ENCODE results near the gene PLXNA2. TPM values are rescaled to one million over a fixed set of nuclear protein-coding genes. Genes with fewer than 3 reads are reported as not detected.

PLXNA2 gene
- total and polyA plus RNA-seq, 2 donors (not counting 1 experiment from before 2014, with no cell fraction given) = 0.31 to 1.2 TPM

DNA sequence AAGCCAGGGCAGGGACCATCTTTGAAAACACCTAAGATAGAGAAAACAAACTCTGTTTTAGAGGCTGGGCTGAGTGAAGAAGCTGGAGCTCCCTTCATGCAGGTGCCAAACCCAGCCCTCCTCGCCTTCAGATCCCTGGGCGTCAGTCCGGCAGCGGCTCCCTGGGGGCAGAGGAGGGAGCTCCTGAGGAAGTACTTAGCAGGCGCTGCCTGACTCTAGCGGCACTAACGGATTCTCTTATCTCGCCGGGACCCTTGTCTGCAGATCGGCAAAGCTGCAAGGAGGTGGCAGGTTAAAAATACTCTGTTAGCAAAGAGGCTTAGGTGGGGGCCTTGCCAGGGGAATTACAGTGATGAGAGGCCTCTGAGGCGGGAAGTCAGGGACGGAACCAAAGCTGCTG, 79.6 kb downstream of the PLXNA2 start:
- no peak overlapping the region for H2AFZ ChIP-seq (ENCODE audit: insufficient read depth, low read depth, low read length, poor library complexity, severe bottlenecking)
- WGBS (ENCODE audit: insufficient coverage) = 15% methylated on average over 11 of the region's 12 CpGs
- peaks cover 33% of the 10 kb centered on the region for H3K27me3 Mint-ChIP-seq

DNA sequence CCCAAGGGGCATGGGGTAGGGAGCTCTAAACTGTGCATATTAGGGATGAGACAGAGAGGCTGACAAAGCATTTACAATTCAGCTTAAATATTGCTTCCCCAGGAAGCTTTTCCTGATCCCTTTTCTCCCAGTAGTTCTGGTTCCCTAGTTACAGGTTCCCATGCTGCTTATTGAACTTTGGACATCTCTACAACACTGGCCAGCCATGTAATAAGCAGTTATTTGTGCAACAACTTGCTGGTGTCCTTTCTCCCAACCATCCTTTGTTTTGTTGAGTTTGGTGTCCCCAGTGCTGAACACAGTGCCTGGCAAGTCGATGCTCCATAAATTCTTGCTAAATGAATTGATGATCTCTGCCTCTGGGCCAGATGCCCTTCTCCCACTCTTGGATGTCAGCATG, 80.6 kb downstream of the PLXNA2 start:
- WGBS (ENCODE audit: insufficient coverage) = no CpG with 5 or more reads among the region's 1 CpG
- Histone ChIP-seq H2AFZ (ENCODE audit: insufficient read depth, low read depth, low read length, poor library complexity, severe bottlenecking) (no peak overlapping the region), H3K4me2 (replicated peaks; ENCODE audit: low read depth, low read length, poor library complexity, severe bottlenecking) (no peak overlapping the region), H3K27me3 (replicated peaks in 1 of 4; ENCODE audit: control extremely low read depth in 1 of 4, control insufficient read depth in 3 of 4, insufficient read depth in 4 of 4, low read length in 3 of 4) (no peaks in the 10 kb centered on the region), H3K36me3 (replicated peaks in 1 of 2; ENCODE audit: control extremely low read depth in 1 of 2, control insufficient read depth in 1 of 2, extremely low read depth in 1 of 2, insufficient read depth in 2 of 2, low read length in 1 of 2) (no peaks in the 10 kb centered on the region), H3K79me2 (ENCODE audit: control insufficient read depth, insufficient read depth, low read length) (no peaks in the 10 kb centered on the region), H4K20me1 (ENCODE audit: control insufficient read depth, insufficient read depth, low read length, poor library complexity, severe bottlenecking) (no peaks in the 10 kb centered on the region), H3K27ac (ENCODE audit: low read length in 2 of 2) (no peak overlapping the region), H3K9ac (ENCODE audit: low read length) (no peak overlapping the region), H3K9me3 (ENCODE audit: control extremely low read depth in 1 of 3, control insufficient read depth in 2 of 3, insufficient read depth in 1 of 3, low read length in 2 of 3) (no peaks in the 10 kb centered on the region), H3K4me3 (ENCODE audit: control extremely low read depth in 1 of 5, extremely low read depth in 1 of 5, insufficient read depth in 1 of 5, low read depth in 2 of 5, low read length in 4 of 5) (no peak overlapping the region), H3K4me1 (ENCODE audit: control insufficient read depth in 2 of 2, insufficient read depth in 2 of 2, low read length in 2 of 2) (no peaks in the 10 kb centered on the region)
- CTCF ChIA-PET = no interaction called here
- TF ChIP-seq, protein P1, sequence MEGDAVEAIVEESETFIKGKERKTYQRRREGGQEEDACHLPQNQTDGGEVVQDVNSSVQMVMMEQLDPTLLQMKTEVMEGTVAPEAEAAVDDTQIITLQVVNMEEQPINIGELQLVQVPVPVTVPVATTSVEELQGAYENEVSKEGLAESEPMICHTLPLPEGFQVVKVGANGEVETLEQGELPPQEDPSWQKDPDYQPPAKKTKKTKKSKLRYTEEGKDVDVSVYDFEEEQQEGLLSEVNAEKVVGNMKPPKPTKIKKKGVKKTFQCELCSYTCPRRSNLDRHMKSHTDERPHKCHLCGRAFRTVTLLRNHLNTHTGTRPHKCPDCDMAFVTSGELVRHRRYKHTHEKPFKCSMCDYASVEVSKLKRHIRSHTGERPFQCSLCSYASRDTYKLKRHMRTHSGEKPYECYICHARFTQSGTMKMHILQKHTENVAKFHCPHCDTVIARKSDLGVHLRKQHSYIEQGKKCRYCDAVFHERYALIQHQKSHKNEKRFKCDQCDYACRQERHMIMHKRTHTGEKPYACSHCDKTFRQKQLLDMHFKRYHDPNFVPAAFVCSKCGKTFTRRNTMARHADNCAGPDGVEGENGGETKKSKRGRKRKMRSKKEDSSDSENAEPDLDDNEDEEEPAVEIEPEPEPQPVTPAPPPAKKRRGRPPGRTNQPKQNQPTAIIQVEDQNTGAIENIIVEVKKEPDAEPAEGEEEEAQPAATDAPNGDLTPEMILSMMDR (IDR thresholded peaks at IDR 0.05) = no peak
- TF ChIP-seq EZH2 (IDR thresholded peaks at IDR 0.05; ENCODE audit: borderline replicate concordance, insufficient read depth, low read depth, low read length, poor library complexity, severe bottlenecking) = no peak
- Mint-ChIP-seq H3K4me1 (peaks cover 3% of the 10 kb centered on the region), H3K9me3 (ENCODE audit: insufficient read depth) (no peaks in the 10 kb centered on the region), H3K27ac (no peak overlapping the region), H3K27me3 (peaks cover 36% of the 10 kb centered on the region), H3K4me3 (no peak overlapping the region)
- DNase-seq (no peak), ATAC-seq (ENCODE audit: low read depth) (no peak)
- POLR2A ChIA-PET = no interaction called here
- intact Hi-C loops (cut with micrococcal nuclease) = no loop called here

More for the DNA sequence above, 79.6 kb downstream of the PLXNA2 start:
- peaks cover 3% of the 10 kb centered on the region for H3K4me1 Mint-ChIP-seq
- H3K9me3 ChIP-seq (ENCODE audit: control extremely low read depth in 1 of 3, control insufficient read depth in 2 of 3, insufficient read depth in 1 of 3, low read length in 2 of 3) = no peaks in the 10 kb centered on the region
- H3K4me2 ChIP-seq (replicated peaks; ENCODE audit: low read depth, low read length, poor library complexity, severe bottlenecking) = no peak overlapping the region
- no peaks in the 10 kb centered on the region for H3K4me1 ChIP-seq (ENCODE audit: control insufficient read depth in 2 of 2, insufficient read depth in 2 of 2, low read length in 2 of 2)
- H3K4me3 Mint-ChIP-seq = no peak overlapping the region
- H3K27ac ChIP-seq (ENCODE audit: low read length in 2 of 2) = no peak overlapping the region
- DNase-seq (no peak), ATAC-seq (ENCODE audit: low read depth) (no peak)
- H3K79me2 ChIP-seq (ENCODE audit: control insufficient read depth, insufficient read depth, low read length) = no peaks in the 10 kb centered on the region
- no peaks in the 10 kb centered on the region for H3K9me3 Mint-ChIP-seq (ENCODE audit: insufficient read depth)
- POLR2A ChIA-PET = no interaction called here
- H3K4me3 ChIP-seq (ENCODE audit: control extremely low read depth in 1 of 5, extremely low read depth in 1 of 5, insufficient read depth in 1 of 5, low read depth in 2 of 5, low read length in 4 of 5) = no peak overlapping the region
- H4K20me1 ChIP-seq (ENCODE audit: control insufficient read depth, insufficient read depth, low read length, poor library complexity, severe bottlenecking) = no peaks in the 10 kb centered on the region
- no peak overlapping the region for H3K27ac Mint-ChIP-seq
- intact Hi-C loops (cut with micrococcal nuclease) = no loop called here
- H3K36me3 ChIP-seq (replicated peaks in 1 of 2; ENCODE audit: control extremely low read depth in 1 of 2, control insufficient read depth in 1 of 2, extremely low read depth in 1 of 2, insufficient read depth in 2 of 2, low read length in 1 of 2) = no peaks in the 10 kb centered on the region
- CTCF ChIA-PET = interaction anchor here (0.9 kb wide), 1 partner anchor 33 kb away, joined by 3 read pairs; no protein-coding TSS in a partner anchor
- H3K27me3 ChIP-seq (replicated peaks in 1 of 4; ENCODE audit: control extremely low read depth in 1 of 4, control insufficient read depth in 3 of 4, insufficient read depth in 4 of 4, low read length in 3 of 4) = peaks cover 0 to 2% (median 0%) of the 10 kb centered on the region in 4 experiments
- TF ChIP-seq, protein P1 (IDR thresholded peaks at IDR 0.05) = no peak
- no peak for TF ChIP-seq EZH2 (IDR thresholded peaks at IDR 0.05; ENCODE audit: borderline replicate concordance, insufficient read depth, low read depth, low read length, poor library complexity, severe bottlenecking)
- no peak overlapping the region for H3K9ac ChIP-seq (ENCODE audit: low read length)
